NCI-H2171 (cell line): Measurements from ENCODE around the gene FGFR2.
"Not testable (repeated sequence)": the region's sequence is repeated elsewhere in the genome, so short reads cannot be mapped to it uniquely, and the experiment has no call there.

ENCODE experiments used
- DNase-seq: peaks from one replicate; lab custom pipeline; 2025; lab: John Stamatoyannopoulos, UW

The FGFR2 gene

DNA sequence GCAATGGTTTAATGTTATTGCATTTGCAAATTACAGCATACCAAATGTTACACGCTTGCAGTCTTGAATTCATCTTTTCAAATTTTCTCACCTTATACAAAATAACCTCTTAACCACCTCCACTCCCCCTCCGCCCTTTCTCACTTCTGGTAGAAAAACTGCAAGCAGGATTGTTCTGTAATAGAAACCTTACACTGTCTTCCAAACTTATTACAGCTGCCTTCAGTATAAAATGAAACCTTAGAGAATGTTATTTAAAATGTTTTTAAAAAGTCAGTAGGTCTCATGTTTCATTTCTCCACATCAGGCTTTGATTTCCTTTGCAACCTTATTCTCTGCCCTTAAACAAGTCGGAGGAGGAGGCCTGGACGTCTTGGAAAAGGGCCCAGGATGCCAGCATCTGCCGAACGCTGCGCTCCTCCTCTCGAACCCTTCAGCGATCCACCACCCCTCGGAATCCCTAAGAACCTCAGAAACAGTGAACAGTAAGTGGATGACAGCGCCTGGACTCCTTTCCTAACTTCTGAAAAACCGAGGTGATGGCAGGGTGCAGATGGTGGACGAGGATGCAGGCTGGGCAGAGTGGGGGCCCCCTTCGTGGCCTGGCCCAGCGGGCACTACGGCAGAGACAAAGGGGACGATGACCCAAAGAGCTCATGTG is 74.0 kb downstream of the FGFR2 start:
- no peak for DNase-seq

GRCh38 chr10:121522831-121523230 is 75.4 kb downstream of the FGFR2 start:
- DNase-seq: no peak

DNA sequence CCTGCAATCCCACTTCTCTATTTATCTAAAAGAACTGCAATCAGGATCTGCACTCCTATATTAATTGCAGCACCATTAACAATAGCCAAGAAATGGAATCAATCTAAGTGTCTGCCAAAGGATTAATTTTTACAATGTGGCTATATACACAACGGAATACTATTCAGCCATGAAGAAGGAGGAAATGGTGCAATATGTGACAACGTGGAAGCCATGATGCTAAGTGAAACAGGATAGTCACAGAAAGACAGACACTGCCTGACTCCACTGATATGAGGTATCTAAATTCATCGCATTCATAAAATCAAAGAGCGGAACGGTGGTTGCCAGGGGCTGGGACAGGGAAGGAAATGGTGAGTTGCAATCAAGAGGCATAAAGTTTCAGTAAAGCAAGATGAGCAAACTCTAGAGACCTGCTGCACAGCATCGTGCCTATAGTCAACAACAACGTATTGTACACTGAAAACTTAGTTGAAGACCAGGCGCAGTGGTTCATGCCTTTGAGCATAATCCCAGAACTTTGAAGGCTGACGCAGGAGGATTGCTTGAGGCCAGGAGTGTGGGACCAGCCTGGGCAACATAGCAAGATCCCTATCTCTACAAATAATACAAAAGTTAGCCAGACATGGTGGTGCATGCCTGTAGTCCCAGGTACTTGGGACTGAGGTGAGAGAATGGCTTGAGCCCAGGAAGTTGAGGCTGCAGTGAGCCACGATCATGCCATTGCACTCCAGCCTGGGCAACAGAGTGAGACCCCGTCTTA is 76.3 kb downstream of the FGFR2 start:
- no peak for DNase-seq

GRCh38 chr10:121520526-121520925 is 77.7 kb downstream of the FGFR2 start:
- DNase-seq: not testable (repeated sequence)

GRCh38 chr10:121519901-121520493 is 78.2 kb downstream of the FGFR2 start:
- DNase-seq: no peak

- no peak for DNase-seq
These were observed 78.8 kb downstream of the FGFR2 start for GRCh38 chr10:121519411-121519810.

DNA sequence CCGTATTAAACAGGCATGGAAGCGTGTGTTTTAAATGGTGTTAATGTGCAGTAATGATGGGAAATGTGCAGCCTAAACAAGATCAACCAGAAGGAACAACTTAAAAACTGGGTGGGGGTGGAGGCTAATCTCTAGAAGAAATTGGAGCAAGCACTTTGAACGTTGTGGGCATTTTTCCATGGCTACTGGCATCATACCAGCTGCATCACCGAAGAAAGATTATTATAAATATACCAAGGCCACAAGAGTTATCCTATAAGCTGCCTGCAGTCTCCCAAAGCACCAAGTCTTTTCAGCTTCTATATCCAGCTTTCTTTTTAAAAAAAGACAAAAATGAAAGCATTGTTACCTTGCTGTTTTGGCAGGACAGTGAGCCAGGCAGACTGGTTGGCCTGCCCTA is 79.9 kb downstream of the FGFR2 start:
- DNase-seq: no peak

- DNase-seq: no peak
These were observed 82.0 kb downstream of the FGFR2 start for GRCh38 chr10:121516093-121516865.

GRCh38 chr10:121514141-121514865 is 83.9 kb downstream of the FGFR2 start:
- no peak for DNase-seq

DNA sequence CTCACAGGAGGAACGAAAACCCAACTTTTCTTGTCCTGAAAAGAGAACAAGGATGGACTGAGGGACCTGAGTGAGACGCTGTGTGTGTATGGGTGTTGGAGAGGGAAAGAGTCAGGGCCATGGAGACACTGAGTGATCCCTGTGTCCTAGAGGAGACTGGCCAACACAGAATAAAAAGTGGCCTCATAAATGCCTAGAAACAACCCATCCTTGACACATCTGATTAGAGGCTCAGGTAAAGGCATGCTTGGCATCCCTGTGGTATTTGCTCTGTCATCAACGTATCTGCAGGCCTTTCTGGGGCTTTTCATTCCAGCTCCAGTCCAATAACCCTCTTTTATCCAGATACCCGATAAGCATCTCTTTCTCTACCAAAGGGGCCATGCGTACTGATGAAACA is 86.3 kb downstream of the FGFR2 start:
- no peak for DNase-seq

DNA sequence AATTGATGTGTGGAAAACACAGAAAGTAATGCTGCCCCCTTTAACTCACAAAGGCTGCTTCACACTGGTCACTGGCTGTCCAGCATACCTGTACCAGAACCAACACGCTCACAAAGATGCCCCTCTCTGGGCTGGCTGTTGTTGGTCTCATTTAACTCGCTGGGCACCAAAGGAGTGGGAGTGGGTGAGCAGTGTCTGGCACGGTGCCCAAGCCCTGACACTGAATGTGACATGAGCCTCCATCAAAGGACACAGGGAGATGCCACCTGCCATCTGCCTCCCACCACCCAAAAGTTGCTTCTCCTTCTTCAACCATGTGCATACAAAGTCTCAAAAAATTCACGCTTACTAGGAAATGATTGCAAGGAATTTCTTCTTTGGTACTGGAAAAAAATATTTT is 86.8 kb downstream of the FGFR2 start:
- no peak for DNase-seq

GRCh38 chr10:121510201-121510771 is 88.0 kb downstream of the FGFR2 start:
- no peak for DNase-seq

GRCh38 chr10:121509796-121510195 is 88.4 kb downstream of the FGFR2 start:
- no peak for DNase-seq

DNA sequence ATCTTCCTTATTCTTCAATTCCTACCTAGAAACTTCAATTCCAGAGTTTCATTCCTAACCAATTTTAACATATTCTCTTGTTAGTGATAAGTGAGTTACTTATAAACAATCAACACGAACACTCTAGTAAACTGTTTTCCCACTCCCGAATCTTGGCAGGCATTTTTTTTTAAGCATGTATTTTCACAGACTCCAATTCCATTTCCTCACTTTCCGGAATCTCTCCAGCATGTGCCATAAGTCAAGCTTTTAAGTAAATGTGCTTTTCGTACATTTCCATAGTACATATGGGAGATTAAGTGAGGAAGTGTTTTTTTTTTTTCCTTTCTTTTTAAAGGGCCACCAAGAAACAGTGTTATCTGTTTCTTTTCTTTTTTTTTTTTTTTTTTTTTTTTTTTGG is 89.1 kb downstream of the FGFR2 start:
- DNase-seq: no peak

- no peak for DNase-seq
These were observed 94.6 kb downstream of the FGFR2 start for GRCh38 chr10:121503587-121504051.

DNA sequence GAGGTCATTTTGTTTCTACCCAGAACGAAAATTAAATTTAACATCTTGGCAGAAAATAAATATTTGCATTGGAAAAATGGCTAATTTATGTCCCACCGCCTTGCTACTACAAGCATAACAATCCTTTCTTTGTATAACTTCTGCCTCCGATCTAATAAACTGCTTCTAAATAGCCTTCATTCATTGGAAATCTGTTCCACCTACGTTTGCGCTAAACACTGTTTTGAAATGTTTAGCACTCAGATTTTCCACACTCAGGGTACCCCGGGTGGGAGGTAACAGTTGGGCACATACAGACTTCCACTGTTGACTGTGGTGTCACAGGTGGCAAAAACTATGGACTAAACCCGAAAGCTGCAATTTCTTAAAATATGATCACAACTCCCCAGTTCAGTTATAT is 96.4 kb downstream of the FGFR2 start:
- no peak for DNase-seq

DNA sequence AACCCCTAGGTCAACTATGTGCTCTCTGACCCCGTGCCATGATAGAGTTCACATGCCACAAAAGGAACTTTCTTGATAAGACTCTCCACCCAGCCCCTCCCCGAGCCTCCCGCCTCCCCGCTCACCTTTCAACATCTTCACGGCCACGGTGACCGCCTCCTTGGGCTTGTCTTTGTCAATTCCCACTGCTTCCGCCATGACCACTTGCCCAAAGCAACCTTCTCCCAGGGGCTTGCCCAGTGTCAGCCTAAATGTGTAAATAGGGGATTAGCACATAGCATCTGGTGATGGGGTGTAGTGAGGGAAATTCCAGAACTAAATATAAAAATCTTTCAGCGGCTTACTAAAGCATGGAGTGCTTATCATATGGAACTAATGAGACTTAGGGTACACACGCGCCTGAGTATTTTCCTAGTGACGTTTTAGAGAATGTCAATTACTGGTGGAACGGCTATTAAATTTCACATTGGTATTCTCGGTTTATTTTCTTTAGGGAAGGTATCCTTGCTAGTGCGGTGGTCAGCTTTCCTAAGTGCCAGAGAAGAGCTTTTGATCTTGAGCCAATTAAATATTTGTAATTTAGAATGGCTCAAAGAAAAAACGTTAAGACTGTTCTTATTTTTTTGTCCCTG is 97.4 kb downstream of the FGFR2 start:
- DNase-seq: no peak

GRCh38 chr10:121497513-121498470 is 100.5 kb downstream of the FGFR2 start:
- DNase-seq: peak; percentile 71

DNA sequence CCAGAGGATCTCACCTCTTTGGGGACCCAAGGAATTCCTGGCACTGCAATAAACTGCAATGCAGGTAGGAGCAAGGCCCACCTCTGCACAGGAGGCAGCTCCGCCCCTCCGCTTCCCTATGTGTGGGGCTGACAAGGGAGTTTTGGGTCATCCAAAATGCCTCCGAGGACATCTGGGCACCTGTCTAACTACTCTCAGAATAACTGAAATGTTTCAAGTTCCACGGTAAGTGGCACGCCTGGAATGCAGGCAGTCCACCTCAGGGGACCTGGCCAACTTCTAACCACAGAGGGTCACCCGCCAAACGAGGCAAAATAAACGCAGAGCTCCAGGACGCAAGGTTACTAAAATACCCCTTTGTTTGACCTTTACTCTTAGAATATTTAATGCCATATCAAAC is 102.5 kb downstream of the FGFR2 start:
- no peak for DNase-seq

DNA sequence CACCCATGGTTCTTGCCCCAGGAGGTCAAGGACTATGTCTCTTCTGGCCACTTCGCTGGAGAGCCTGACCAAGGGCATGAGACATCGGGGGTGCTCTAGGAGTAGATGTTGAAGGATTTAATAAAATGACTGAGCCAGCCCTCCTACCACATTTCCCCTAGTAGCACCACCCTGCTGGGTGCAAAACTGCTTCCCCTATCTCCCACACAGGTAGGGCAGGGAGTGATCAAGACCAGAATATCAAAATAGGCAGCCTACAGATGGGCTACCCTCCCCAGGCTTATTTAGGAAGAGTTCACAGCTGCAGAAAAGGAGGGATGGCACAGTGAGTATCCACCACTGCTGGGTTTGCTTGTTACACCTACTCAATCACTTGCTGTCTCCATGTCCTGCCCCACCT is 103.9 kb downstream of the FGFR2 start:
- DNase-seq: no peak
